ENCODE data around the gene SCLY.

The SCLY gene

GRCh38 chr2:238098901-238099713 lies 38.3 kb downstream of the SCLY start:
- DNase-seq: no peak

- no peak for DNase-seq
Measured at GRCh38 chr2:238099714-238100048, 38.9 kb downstream of the SCLY start.

GRCh38 chr2:238100049-238100820 lies 39.4 kb downstream of the SCLY start, which contains the start of gene ESPNL:
ESPNL (plus strand) TSS chr2:238100340; CDS start chr2:238100420, 80 bp downstream.
- DNase-seq: no peak

GRCh38 chr2:238100821-238101771 lies 40.3 kb downstream of the SCLY start:
- DNase-seq: no peak

GRCh38 chr2:238101891-238102841 lies 41.4 kb downstream of the SCLY start:
- peak; percentile 1 for DNase-seq

GRCh38 chr2:238102865-238103264 lies 42.1 kb downstream of the SCLY start:
- peak; percentile 0 for DNase-seq

- DNase-seq: peak; percentile 1
Measured at GRCh38 chr2:238103465-238104225, 42.8 kb downstream of the SCLY start.

- DNase-seq: peak; percentile 1
Measured at GRCh38 chr2:238104226-238104690, 43.5 kb downstream of the SCLY start.

GRCh38 chr2:238104691-238105371 lies 44.0 kb downstream of the SCLY start:
- no peak for DNase-seq

GRCh38 chr2:238105506-238106338 lies 44.9 kb downstream of the SCLY start:
- DNase-seq: no peak

- no peak for DNase-seq
Measured at GRCh38 chr2:238106339-238106697, 45.5 kb downstream of the SCLY start.

GRCh38 chr2:238106698-238107524 lies 46.1 kb downstream of the SCLY start:
- DNase-seq: no peak

GRCh38 chr2:238107525-238108422 lies 47.0 kb downstream of the SCLY start:
- DNase-seq: no peak

GRCh38 chr2:238108423-238109183 lies 47.8 kb downstream of the SCLY start:
- no peak for DNase-seq

- DNase-seq: no peak
Measured at GRCh38 chr2:238113611-238114010, 52.8 kb downstream of the SCLY start.

GRCh38 chr2:238114331-238114841 lies 53.6 kb downstream of the SCLY start:
- DNase-seq: no peak
